Measurements from ENCODE around the gene DEXI.

DNA sequence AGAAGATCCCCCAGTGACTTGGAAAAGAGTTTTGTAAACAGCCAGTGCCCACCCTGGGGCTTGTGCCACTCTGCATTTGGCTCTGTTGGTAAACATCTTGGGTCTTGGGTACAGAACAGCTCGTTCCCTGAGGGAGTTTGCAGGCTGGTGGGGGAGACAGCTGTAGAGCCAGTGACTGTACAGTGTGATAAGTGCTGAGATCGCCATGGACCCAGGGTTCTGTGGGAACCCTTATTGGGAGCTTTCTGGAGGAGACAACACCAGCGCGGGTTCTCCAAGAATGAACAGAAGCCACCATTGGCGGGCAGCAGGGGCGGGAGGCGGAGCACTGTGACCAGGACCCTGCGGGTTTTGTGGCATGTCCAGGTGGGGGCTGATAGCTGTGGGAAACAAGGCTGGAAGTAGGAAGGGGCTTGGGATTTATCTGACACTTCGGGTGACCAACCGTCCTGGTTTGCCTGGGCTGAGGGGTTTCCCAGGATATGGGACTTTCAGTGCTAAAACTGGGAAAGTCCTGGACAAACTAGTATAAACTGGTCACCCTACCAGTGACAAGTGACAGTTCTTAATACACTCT lies 5.0 kb upstream of the DEXI start:
- TF ChIP-seq CTCF (conservative IDR thresholded peaks at IDR 0.05) (no peak), ZFX (IDR thresholded peaks at IDR 0.05) (no peak)
